ENCODE results near the gene IQCH.

DNA sequence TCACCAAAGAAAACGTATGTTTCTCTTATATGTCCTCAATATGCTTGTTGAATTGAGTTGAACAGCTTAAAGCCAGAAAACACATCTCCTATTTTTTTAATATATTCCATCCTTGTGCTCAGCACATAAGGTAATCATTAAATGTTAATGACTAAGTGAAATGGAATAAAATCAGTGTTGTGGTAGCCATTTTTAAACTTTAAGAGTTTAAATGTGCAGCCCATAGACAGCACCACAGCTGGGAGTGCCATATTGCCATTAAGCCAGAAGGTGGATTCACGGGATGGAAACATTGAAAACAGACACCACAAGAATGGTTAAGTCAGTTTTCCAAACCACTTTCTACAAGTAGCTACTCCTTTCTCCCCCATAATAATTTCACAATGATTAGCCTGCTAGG lies 189.5 kb downstream of the IQCH start:
- TF ChIP-seq GATA3 (IDR thresholded peaks at IDR 0.05; ENCODE audit: low read depth, low read length), result no peak
- no peak for TF ChIP-seq GATA2 (IDR thresholded peaks at IDR 0.05; ENCODE audit: low read depth, low read length)

Measured in SH-SY5Y (cell line).